ENCODE data around the gene LARP4B. TPM values are rescaled to one million over a fixed set of nuclear protein-coding genes. Genes with fewer than 3 reads are reported as not detected.

The LARP4B gene
- polyA plus RNA-seq, 1 donor from 2014 or later = 14.2 TPM

DNA sequence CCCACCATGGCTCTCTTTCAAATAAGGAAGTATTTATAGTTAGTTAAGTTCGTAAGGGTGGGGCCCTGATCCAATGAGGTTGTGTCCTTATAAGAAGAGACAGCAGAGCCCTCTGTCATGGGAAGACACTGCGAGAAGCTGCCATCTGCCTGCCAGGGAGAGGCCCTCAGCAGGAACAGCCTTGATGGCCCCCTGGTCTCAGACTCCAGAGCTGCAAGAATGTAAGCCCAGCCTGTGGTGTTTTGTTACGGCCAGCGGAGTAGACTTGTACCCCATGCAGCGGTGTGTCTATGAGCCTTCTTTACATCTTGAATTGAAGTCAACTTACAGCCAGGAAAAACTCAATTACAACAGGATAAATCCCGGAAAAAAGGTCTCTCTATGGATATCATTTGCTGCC is 14.3 kb upstream of the LARP4B start:
- no peaks in the 10 kb centered on the region for H3K79me2 ChIP-seq (replicated peaks; ENCODE audit: insufficient read depth, low read length)
- no peak overlapping the region for H3K4me3 ChIP-seq (ENCODE audit: low read length)
- H3K27me3 ChIP-seq (ENCODE audit: insufficient read depth, low read depth, low read length) = no peaks in the 10 kb centered on the region
- H4K20me1 ChIP-seq (ENCODE audit: insufficient read depth) = no peaks in the 10 kb centered on the region
- no peaks in the 10 kb centered on the region for H3K9me3 ChIP-seq (ENCODE audit: low read length)
- no peaks in the 10 kb centered on the region for H3K9me2 ChIP-seq (ENCODE audit: insufficient read depth, low read length)
- no peaks in the 10 kb centered on the region for H3K36me3 ChIP-seq (ENCODE audit: insufficient read depth, low read length)
- H3K27ac ChIP-seq (ENCODE audit: low read length) = no peak overlapping the region
- no peak overlapping the region for H3K9ac ChIP-seq (ENCODE audit: low read length)
- no peak for TF ChIP-seq EP300 (conservative IDR thresholded peaks at IDR 0.05; ENCODE audit: poor library complexity, severe bottlenecking)
- H3K4me2 ChIP-seq (ENCODE audit: low read length) = no peak overlapping the region
- H3F3A ChIP-seq (ENCODE audit: insufficient read depth, low read length, poor library complexity, severe bottlenecking) = no peaks in the 10 kb centered on the region
- no peak overlapping the region for H2AFZ ChIP-seq (ENCODE audit: low read depth, low read length)

DNA sequence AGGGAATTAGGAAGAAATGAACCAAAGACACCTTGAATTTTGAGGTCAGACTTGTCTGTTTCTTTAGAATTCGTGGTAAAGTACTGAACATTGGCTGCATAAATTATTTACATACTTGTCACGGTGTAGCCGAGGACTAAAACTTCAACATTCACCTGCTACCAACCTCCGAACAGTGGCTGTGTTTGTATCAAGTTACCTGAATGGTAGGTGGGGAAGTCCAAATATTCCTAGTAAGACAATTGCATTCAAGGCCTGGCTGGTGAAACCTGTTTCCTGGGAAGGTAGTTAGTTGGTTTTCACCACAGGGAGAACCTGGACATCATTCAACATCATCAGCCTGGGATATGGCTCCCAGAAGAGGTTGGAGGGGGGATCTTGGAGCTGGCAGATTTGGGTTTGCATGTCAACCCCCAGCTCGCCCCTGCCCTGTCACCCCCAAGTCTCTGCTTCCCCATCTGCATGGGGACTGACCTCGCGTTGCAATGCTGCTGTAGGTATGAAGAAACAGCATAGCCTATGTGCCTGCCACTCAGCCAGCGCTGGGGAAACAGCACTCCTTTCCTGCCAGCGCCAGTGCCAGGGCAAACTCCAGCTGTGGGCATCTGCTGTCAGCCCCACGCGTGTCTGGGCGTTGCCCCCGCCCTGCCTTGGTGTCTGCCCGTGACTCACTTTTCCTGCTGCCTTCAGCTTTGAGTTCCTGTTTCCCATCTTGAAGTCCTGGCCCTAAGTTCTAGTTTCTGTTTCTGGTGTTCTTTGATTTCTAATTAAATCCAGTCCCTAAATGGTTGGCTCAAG is 12.7 kb upstream of the LARP4B start:
- Histone ChIP-seq H3K27ac (ENCODE audit: low read length) (no peak overlapping the region), H3K9me3 (ENCODE audit: low read length) (no peaks in the 10 kb centered on the region), H3K4me3 (ENCODE audit: low read length) (no peak overlapping the region), H2AFZ (ENCODE audit: low read depth, low read length) (no peak overlapping the region), H4K20me1 (ENCODE audit: insufficient read depth) (no peaks in the 10 kb centered on the region), H3K79me2 (replicated peaks; ENCODE audit: insufficient read depth, low read length) (no peaks in the 10 kb centered on the region), H3K36me3 (ENCODE audit: insufficient read depth, low read length) (no peaks in the 10 kb centered on the region), H3K9ac (ENCODE audit: low read length) (no peak overlapping the region), H3K4me2 (ENCODE audit: low read length) (no peak overlapping the region), H3K9me2 (ENCODE audit: insufficient read depth, low read length) (no peaks in the 10 kb centered on the region), H3K27me3 (ENCODE audit: insufficient read depth, low read depth, low read length) (no peaks in the 10 kb centered on the region), H3F3A (ENCODE audit: insufficient read depth, low read length, poor library complexity, severe bottlenecking) (no peaks in the 10 kb centered on the region)
- TF ChIP-seq MXI1 (conservative IDR thresholded peaks at IDR 0.05; ENCODE audit: poor library complexity, severe bottlenecking) (no peak), RAD21 (conservative IDR thresholded peaks at IDR 0.05) (no peak), TAF1 (IDR thresholded peaks at IDR 0.05; ENCODE audit: low read depth) (no peak), EZH2 (IDR thresholded peaks at IDR 0.05; ENCODE audit: borderline replicate concordance, insufficient read depth, low read length, poor library complexity, severe bottlenecking) (no peak), POLR2AphosphoS5 (IDR thresholded peaks at IDR 0.05) (no peak), EP300 (conservative IDR thresholded peaks at IDR 0.05; ENCODE audit: poor library complexity, severe bottlenecking) (no peak), REST (IDR thresholded peaks at IDR 0.05; ENCODE audit: borderline replicate concordance) (no peak), SMC3 (conservative IDR thresholded peaks at IDR 0.05; ENCODE audit: poor library complexity) (no peak)
- TF ChIP-seq, protein P1, sequence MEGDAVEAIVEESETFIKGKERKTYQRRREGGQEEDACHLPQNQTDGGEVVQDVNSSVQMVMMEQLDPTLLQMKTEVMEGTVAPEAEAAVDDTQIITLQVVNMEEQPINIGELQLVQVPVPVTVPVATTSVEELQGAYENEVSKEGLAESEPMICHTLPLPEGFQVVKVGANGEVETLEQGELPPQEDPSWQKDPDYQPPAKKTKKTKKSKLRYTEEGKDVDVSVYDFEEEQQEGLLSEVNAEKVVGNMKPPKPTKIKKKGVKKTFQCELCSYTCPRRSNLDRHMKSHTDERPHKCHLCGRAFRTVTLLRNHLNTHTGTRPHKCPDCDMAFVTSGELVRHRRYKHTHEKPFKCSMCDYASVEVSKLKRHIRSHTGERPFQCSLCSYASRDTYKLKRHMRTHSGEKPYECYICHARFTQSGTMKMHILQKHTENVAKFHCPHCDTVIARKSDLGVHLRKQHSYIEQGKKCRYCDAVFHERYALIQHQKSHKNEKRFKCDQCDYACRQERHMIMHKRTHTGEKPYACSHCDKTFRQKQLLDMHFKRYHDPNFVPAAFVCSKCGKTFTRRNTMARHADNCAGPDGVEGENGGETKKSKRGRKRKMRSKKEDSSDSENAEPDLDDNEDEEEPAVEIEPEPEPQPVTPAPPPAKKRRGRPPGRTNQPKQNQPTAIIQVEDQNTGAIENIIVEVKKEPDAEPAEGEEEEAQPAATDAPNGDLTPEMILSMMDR (IDR thresholded peaks at IDR 0.05; ENCODE audit: poor library complexity, severe bottlenecking) = no peak
